Calu3 (cell line): ENCODE data around the gene DDX41. TPM values are rescaled to one million over a fixed set of nuclear protein-coding genes. Genes with fewer than 3 reads are reported as not detected.

Experiments used
- BruUV-seq: library from RNA; stranded (reverse); fragments of 400-500 nt; replicated peaks from 2 replicates; lab custom pipeline; 2021; lab: Mats Ljungman, UMichigan
- CTCF ChIA-PET: fragments of 300-600 bp; sonication (Branson Sonifier 250); formaldehyde crosslinking; loops from one replicate; lab custom pipeline; 2022; ENCODE audit warnings: antibody characterized with exemption; lab: Charles Lee
- DNase-seq: peaks from one replicate; pipeline ENCODE4 v3.0.0; 2022
- H3K27ac Mint-ChIP-seq: one replicate; pipeline ENCODE4 v1.8.0; 2022; ENCODE audit warnings: mixed read lengths; ENCODE audit not compliant: unreplicated experiment
- H3K27me3 Mint-ChIP-seq: one replicate; pipeline ENCODE4 v1.8.0; 2022; ENCODE audit warnings: mixed read lengths; ENCODE audit not compliant: unreplicated experiment
- H3K36me3 Mint-ChIP-seq: one replicate; pipeline ENCODE4 v1.8.0; 2022; ENCODE audit warnings: mild to moderate bottlenecking, moderate library complexity, mixed read lengths; ENCODE audit not compliant: insufficient read depth, unreplicated experiment
- H3K4me1 Mint-ChIP-seq: one replicate; pipeline ENCODE4 v1.8.0; 2022; ENCODE audit warnings: mild to moderate bottlenecking, low read depth, mixed read lengths; ENCODE audit not compliant: unreplicated experiment
- H3K4me3 Mint-ChIP-seq: one replicate; pipeline ENCODE4 v1.8.0; 2022; ENCODE audit warnings: mild to moderate bottlenecking, low read depth, moderate library complexity, mixed read lengths; ENCODE audit not compliant: unreplicated experiment
- H3K9me3 Mint-ChIP-seq: one replicate; pipeline ENCODE4 v1.8.0; 2022; ENCODE audit warnings: low read depth, mixed read lengths; ENCODE audit not compliant: unreplicated experiment
- CTCF ChIP-seq: fragments of 200-600 bp; IDR thresholded peaks from one replicate; pipeline ENCODE4 v1.8.0; 2022; ENCODE audit warnings: antibody characterized with exemption; ENCODE audit not compliant: unreplicated experiment
- intact Hi-C: fragments of 100-400 bp; cut with micrococcal nuclease; formaldehyde crosslinking; loops from one replicate; pipeline ENCODE4 v1.10.0; 2022; ENCODE audit not compliant: unreplicated experiment
- total RNA-seq: library from RNA; stranded (reverse); gene quantifications from 2 replicates; pipeline ENCODE4 v1.2.3, GENCODE V29; 2022

DDX41 gene
- total RNA-seq, 1 experiment from 2014 or later = 101 TPM

GRCh38 chr5:177483994-177484901, 32.5 kb downstream of the DDX41 start:
- Mint-ChIP-seq H3K9me3 (no peaks in the 10 kb centered on the region), H3K4me3 (peak overlapping the region; percentile 5), H3K27ac (peak overlapping the region; percentile 73), H3K36me3 (peaks cover 95% of the 10 kb centered on the region), H3K4me1 (peaks cover 25% of the 10 kb centered on the region), H3K27me3 (no peaks in the 10 kb centered on the region)
- no peak for TF ChIP-seq CTCF
- BruUV-seq = no TSS peak
- intact Hi-C loops = no loop called here
- no peak for DNase-seq
- CTCF ChIA-PET = interaction anchor here (0.5 kb wide), 1 partner anchor 463 kb away, joined by 3 read pairs; no protein-coding TSS in a partner anchor

GRCh38 chr5:177483042-177483441, 33.7 kb downstream of the DDX41 start:
- DNase-seq = no peak
- H3K36me3 Mint-ChIP-seq = peaks cover 95% of the 10 kb centered on the region
- no peak overlapping the region for H3K4me3 Mint-ChIP-seq
- peak overlapping the region; percentile 24 for H3K27ac Mint-ChIP-seq
- no peak for TF ChIP-seq CTCF
- CTCF ChIA-PET = no interaction called here
- peaks cover 37% of the 10 kb centered on the region for H3K4me1 Mint-ChIP-seq
- no peaks in the 10 kb centered on the region for H3K9me3 Mint-ChIP-seq
- intact Hi-C loops = no loop called here
- no TSS peak for BruUV-seq
- H3K27me3 Mint-ChIP-seq = no peaks in the 10 kb centered on the region

GRCh38 chr5:177482359-177482795, 34.4 kb downstream of the DDX41 start:
- peaks cover 94% of the 10 kb centered on the region for H3K36me3 Mint-ChIP-seq
- CTCF ChIA-PET = interaction anchor here (0.7 kb wide), 1 partner anchor 943 kb away, joined by 4 read pairs; no protein-coding TSS in a partner anchor
- H3K4me3 Mint-ChIP-seq = no peak overlapping the region

GRCh38 chr5:177479774-177480173, 37.0 kb downstream of the DDX41 start:
- H3K36me3 Mint-ChIP-seq = peaks cover 87% of the 10 kb centered on the region
- CTCF ChIA-PET = interaction anchor here (0.6 to 1.7 kb wide), 3 partner anchors 14 to 97 kb away, joined by 3 to 4 read pairs (median 3); no protein-coding TSS in a partner anchor
- TF ChIP-seq CTCF = no peak
- H3K4me1 Mint-ChIP-seq = peaks cover 36% of the 10 kb centered on the region
- H3K9me3 Mint-ChIP-seq = no peaks in the 10 kb centered on the region
- H3K27ac Mint-ChIP-seq = peak overlapping the region; percentile 73
- no peaks in the 10 kb centered on the region for H3K27me3 Mint-ChIP-seq
- intact Hi-C loops = no loop called here
- DNase-seq = no peak
- no TSS peak for BruUV-seq
- H3K4me3 Mint-ChIP-seq = no peak overlapping the region

More at GRCh38 chr5:177482359-177482795, 34.4 kb downstream of the DDX41 start:
- BruUV-seq = no TSS peak
- intact Hi-C loops = no loop called here
- H3K27me3 Mint-ChIP-seq = no peaks in the 10 kb centered on the region
- no peak for DNase-seq
- H3K27ac Mint-ChIP-seq = peak overlapping the region; percentile 24
- TF ChIP-seq CTCF = no peak
- H3K4me1 Mint-ChIP-seq = peaks cover 42% of the 10 kb centered on the region
- no peaks in the 10 kb centered on the region for H3K9me3 Mint-ChIP-seq
